GM18508 (cell line): ENCODE results near the gene SYVN1.
"Not testable (repeated sequence)": the region's sequence is repeated elsewhere in the genome, so short reads cannot be mapped to it uniquely, and the experiment has no call there.

Source experiments
- ATAC-seq: cut with Tn5 transposase; IDR thresholded peaks from one replicate; pipeline ENCODE4 v1.9.1; 2021; ENCODE audit warnings: moderate number of reproducible peaks; ENCODE audit not compliant: insufficient read depth, unreplicated experiment

The SYVN1 gene

GRCh38 chr11:65134240-65134951 is at the start of gene SYVN1:
Gene SYVN1 (minus strand): TSS chr11:65134519. CDS start chr11:65133601, 918 bp downstream.
- peak; percentile 19 for ATAC-seq

- no peak for ATAC-seq
Measured at GRCh38 chr11:65183201-65183891, 49.0 kb upstream of the SYVN1 start.

GRCh38 chr11:65182258-65183170 is 48.2 kb upstream of the SYVN1 start:
- no peak for ATAC-seq

- no peak for ATAC-seq
Measured at GRCh38 chr11:65181569-65182257, 47.4 kb upstream of the SYVN1 start, which contains the start of gene CAPN1. Gene CAPN1 (plus strand): TSS chr11:65181928. CDS start chr11:65182702, 774 bp downstream.

GRCh38 chr11:65180877-65181568 is 46.7 kb upstream of the SYVN1 start:
- ATAC-seq, result no peak

GRCh38 chr11:65174571-65175010 is 40.3 kb upstream of the SYVN1 start:
- not testable (repeated sequence) for ATAC-seq

GRCh38 chr11:65172600-65172999 is 38.3 kb upstream of the SYVN1 start:
- no peak for ATAC-seq

GRCh38 chr11:65170058-65170534 is 35.8 kb upstream of the SYVN1 start, which contains the start of gene SPDYC:
Gene SPDYC (plus strand): TSS chr11:65170233. CDS start chr11:65171358, 1,125 bp downstream.
- no peak for ATAC-seq

- ATAC-seq, result no peak
Measured at GRCh38 chr11:65169164-65169641, 34.9 kb upstream of the SYVN1 start.

GRCh38 chr11:65167656-65168055 is 33.3 kb upstream of the SYVN1 start:
- ATAC-seq, result no peak

- ATAC-seq, result no peak
Measured at GRCh38 chr11:65166893-65167292, 32.6 kb upstream of the SYVN1 start.

GRCh38 chr11:65165410-65166317 is 31.3 kb upstream of the SYVN1 start:
- ATAC-seq, result no peak

- ATAC-seq, result no peak
Measured at GRCh38 chr11:65163684-65164083, 29.4 kb upstream of the SYVN1 start.

- no peak for ATAC-seq
Measured at GRCh38 chr11:65160643-65161042, 26.3 kb upstream of the SYVN1 start.

GRCh38 chr11:65159012-65159411 is 24.7 kb upstream of the SYVN1 start:
- ATAC-seq, result no peak

GRCh38 chr11:65157336-65157735 is 23.0 kb upstream of the SYVN1 start:
- ATAC-seq, result no peak

GRCh38 chr11:65156926-65157325 is 22.6 kb upstream of the SYVN1 start:
- no peak for ATAC-seq

GRCh38 chr11:65156256-65156655 is 21.9 kb upstream of the SYVN1 start:
- no peak for ATAC-seq
